ENCODE measurements around the gene ATL2. TPM values are rescaled to one million over a fixed set of nuclear protein-coding genes. Genes with fewer than 3 reads are reported as not detected.

Gene ATL2
- total RNA-seq, 1 donor from 2014 or later: 75.3 TPM

- Mint-ChIP-seq H3K36me3 (no peaks in the 10 kb centered on the region), H3K9me3 (peaks cover 3% of the 10 kb centered on the region), H3K4me3 (no peak overlapping the region), H3K4me1 (no peaks in the 10 kb centered on the region), H3K27me3 (ENCODE audit: low read depth) (no peaks in the 10 kb centered on the region), H3K27ac (no peak overlapping the region)
- DNase-seq (ENCODE audit: low spot score in 2 of 2, unreplicated experiment in 2 of 2): no peak
- TF ChIP-seq CTCF (IDR thresholded peaks at IDR 0.05; ENCODE audit: unreplicated experiment): no peak
Measured at GRCh38 chr2:38256610-38257009, 120.5 kb downstream of the ATL2 start.

- H3K36me3 Mint-ChIP-seq: no peaks in the 10 kb centered on the region
- H3K27me3 Mint-ChIP-seq (ENCODE audit: low read depth): no peaks in the 10 kb centered on the region
- no peak overlapping the region for H3K27ac Mint-ChIP-seq
- no peak for DNase-seq (ENCODE audit: low spot score in 2 of 2, unreplicated experiment in 2 of 2)
- no peaks in the 10 kb centered on the region for H3K4me1 Mint-ChIP-seq
- no peak overlapping the region for H3K4me3 Mint-ChIP-seq
- no peak for TF ChIP-seq CTCF (IDR thresholded peaks at IDR 0.05; ENCODE audit: unreplicated experiment)
- H3K9me3 Mint-ChIP-seq: peaks cover 3% of the 10 kb centered on the region
Measured at GRCh38 chr2:38255211-38255610, 121.9 kb downstream of the ATL2 start.

- Mint-ChIP-seq H3K27me3 (ENCODE audit: low read depth) (no peaks in the 10 kb centered on the region), H3K4me1 (no peaks in the 10 kb centered on the region), H3K27ac (no peak overlapping the region), H3K9me3 (peaks cover 3% of the 10 kb centered on the region), H3K36me3 (no peaks in the 10 kb centered on the region), H3K4me3 (no peak overlapping the region)
- no peak for TF ChIP-seq CTCF (IDR thresholded peaks at IDR 0.05; ENCODE audit: unreplicated experiment)
- no peak for DNase-seq (ENCODE audit: low spot score in 2 of 2, unreplicated experiment in 2 of 2)
Measured at GRCh38 chr2:38254796-38255195, 122.3 kb downstream of the ATL2 start.

- no peaks in the 10 kb centered on the region for H3K27me3 Mint-ChIP-seq (ENCODE audit: low read depth)
- H3K4me1 Mint-ChIP-seq: peaks cover 13% of the 10 kb centered on the region
- no peak overlapping the region for H3K4me3 Mint-ChIP-seq
- no peaks in the 10 kb centered on the region for H3K36me3 Mint-ChIP-seq
- TF ChIP-seq CTCF (IDR thresholded peaks at IDR 0.05; ENCODE audit: unreplicated experiment): no peak
- no peak overlapping the region for H3K27ac Mint-ChIP-seq
- H3K9me3 Mint-ChIP-seq: peaks cover 3% of the 10 kb centered on the region
- no peak for DNase-seq (ENCODE audit: low spot score in 2 of 2, unreplicated experiment in 2 of 2)
Measured at GRCh38 chr2:38251940-38252339, 125.1 kb downstream of the ATL2 start.

- H3K27me3 Mint-ChIP-seq (ENCODE audit: low read depth): no peaks in the 10 kb centered on the region
- TF ChIP-seq CTCF (IDR thresholded peaks at IDR 0.05; ENCODE audit: unreplicated experiment): no peak
- DNase-seq (ENCODE audit: low spot score in 2 of 2, unreplicated experiment in 2 of 2): no peak
- H3K4me1 Mint-ChIP-seq: peaks cover 32% of the 10 kb centered on the region
- no peak overlapping the region for H3K4me3 Mint-ChIP-seq
- no peak overlapping the region for H3K27ac Mint-ChIP-seq
- no peaks in the 10 kb centered on the region for H3K9me3 Mint-ChIP-seq
- H3K36me3 Mint-ChIP-seq: no peaks in the 10 kb centered on the region
Measured at GRCh38 chr2:38248707-38249106, 128.4 kb downstream of the ATL2 start.

- peak overlapping the region; percentile 33 for H3K27ac Mint-ChIP-seq
- H3K9me3 Mint-ChIP-seq: no peaks in the 10 kb centered on the region
- peaks cover 34% of the 10 kb centered on the region for H3K4me1 Mint-ChIP-seq
- H3K36me3 Mint-ChIP-seq: no peaks in the 10 kb centered on the region
- no peak overlapping the region for H3K4me3 Mint-ChIP-seq
- no peak for TF ChIP-seq CTCF (IDR thresholded peaks at IDR 0.05; ENCODE audit: unreplicated experiment)
- no peak for DNase-seq (ENCODE audit: low spot score in 2 of 2, unreplicated experiment in 2 of 2)
- no peaks in the 10 kb centered on the region for H3K27me3 Mint-ChIP-seq (ENCODE audit: low read depth)
Measured at GRCh38 chr2:38248255-38248654, 128.8 kb downstream of the ATL2 start.
